Measurements from ENCODE around the gene IGSF6. TPM values are rescaled to one million over a fixed set of nuclear protein-coding genes. Genes with fewer than 3 reads are reported as not detected.

IGSF6 gene
- total and polyA plus RNA-seq, 2 of the 13 experiments (the other 11 are each of a cell fraction or from before 2014, with no cell fraction given) = not detected

DNA sequence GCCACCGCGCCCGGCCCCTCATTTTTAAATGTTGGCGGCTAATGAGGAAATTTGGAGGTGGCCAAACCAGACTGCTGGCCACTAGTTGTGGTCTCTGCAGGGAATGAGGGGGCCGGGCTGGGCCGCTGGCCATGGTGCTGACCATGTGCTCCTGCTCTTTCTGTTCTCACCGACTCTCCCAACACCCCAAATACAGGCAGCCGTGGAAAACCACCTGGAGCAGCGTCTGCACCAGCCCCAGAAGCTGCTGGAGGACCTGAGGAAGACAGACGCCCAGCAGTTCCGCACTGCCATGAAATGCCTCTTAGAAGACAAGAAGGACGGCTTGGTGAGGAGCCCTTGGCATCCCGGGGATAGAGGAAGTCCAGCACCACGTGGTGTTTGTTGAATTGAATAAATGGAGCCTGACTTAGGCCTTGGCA lies 32.6 kb upstream of the IGSF6 start (continued):
- TF ChIP-seq ZNF687 (CRISPR knock-in tag; IDR thresholded peaks at IDR 0.05) (peak; percentile 35), ZFP90 (CRISPR knock-in tag; IDR thresholded peaks at IDR 0.05; ENCODE audit: borderline replicate concordance) (0 out of 2 replicates have a peak, but pooled peaks have one; percentile 44), SPEN (CRISPR knock-in tag; IDR thresholded peaks at IDR 0.05; ENCODE audit: low read depth) (0 out of 2 replicates have a peak, but pooled peaks have one; percentile 37), MAFK (conservative IDR thresholded peaks at IDR 0.05 in 1 of 2, IDR thresholded peaks at IDR 0.05 in 1 of 2; ENCODE audit: low read length in 2 of 2) (no peak), ZNF784 (CRISPR knock-in tag; IDR thresholded peaks at IDR 0.05; ENCODE audit: borderline replicate concordance) (no peak), ZNF230 (CRISPR knock-in tag; IDR thresholded peaks at IDR 0.05) (0 out of 2 replicates have a peak, but pooled peaks have one; percentile 45), DDIT3 (CRISPR knock-in tag; IDR thresholded peaks at IDR 0.05) (no peak), ZNF142 (CRISPR knock-in tag; IDR thresholded peaks at IDR 0.05) (no peak), CREB1 (IDR thresholded peaks at IDR 0.05) (no peak), CREB1 (CRISPR knock-in tag; IDR thresholded peaks at IDR 0.05) (no peak), SMAD3 (CRISPR knock-in tag; IDR thresholded peaks at IDR 0.05) (peak; percentile 73; the same call in 1 of the 2 replicates), ZNF34 (CRISPR knock-in tag; IDR thresholded peaks at IDR 0.05; ENCODE audit: borderline replicate concordance) (no peak), CBX1 (IDR thresholded peaks at IDR 0.05; ENCODE audit: low read depth) (no peak), HOXA3 (CRISPR knock-in tag; IDR thresholded peaks at IDR 0.05) (peak; percentile 43; the same call in 1 of the 2 replicates), MIER2 (CRISPR knock-in tag; IDR thresholded peaks at IDR 0.05) (peak; percentile 96), THRA (CRISPR knock-in tag; IDR thresholded peaks at IDR 0.05; ENCODE audit: borderline replicate concordance) (0 out of 2 replicates have a peak, but pooled peaks have one; percentile 16), ZKSCAN1 (IDR thresholded peaks at IDR 0.05; ENCODE audit: low read length) (no peak)
